GM12875 (cell line): Measurements from ENCODE around the gene BACE2.

ENCODE experiments used
- H3K4me3 ChIP-seq: one replicate; pipeline ENCODE4 v1.5.1; 2011; ENCODE audit warnings: low read depth, low read length, control low read depth
- TF ChIP-seq, protein P1 (sequence below): IDR thresholded peaks from 2 replicates; pipeline ENCODE4 v1.5.1; 2011; ENCODE audit warnings: low read depth, mild to moderate bottlenecking, control low read depth, inconsistent platforms, low read length, moderate library complexity, borderline replicate concordance; ENCODE audit not compliant: insufficient read depth

The BACE2 gene

DNA sequence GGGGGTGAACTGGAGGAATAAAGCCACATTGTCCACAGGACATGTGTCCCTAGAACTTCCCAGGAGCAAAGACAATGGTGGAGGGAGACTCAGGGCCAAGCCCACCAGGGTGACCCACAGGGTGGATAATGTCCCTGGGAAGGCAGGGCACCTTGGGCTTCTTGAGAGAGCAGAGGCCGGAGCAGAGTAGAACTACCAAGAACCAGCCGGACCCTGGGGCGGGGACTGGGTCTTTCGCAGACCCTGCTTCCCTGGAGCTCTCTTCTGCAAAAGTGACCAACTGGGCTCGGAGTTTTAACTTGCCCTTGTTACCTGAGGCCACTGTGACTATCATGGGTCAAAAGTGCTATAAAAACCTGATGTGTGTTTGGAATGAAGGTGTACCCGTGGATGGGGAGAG is 147.8 kb downstream of the BACE2 start:
- H3K4me3 ChIP-seq = no peak overlapping the region
- TF ChIP-seq, protein P1, sequence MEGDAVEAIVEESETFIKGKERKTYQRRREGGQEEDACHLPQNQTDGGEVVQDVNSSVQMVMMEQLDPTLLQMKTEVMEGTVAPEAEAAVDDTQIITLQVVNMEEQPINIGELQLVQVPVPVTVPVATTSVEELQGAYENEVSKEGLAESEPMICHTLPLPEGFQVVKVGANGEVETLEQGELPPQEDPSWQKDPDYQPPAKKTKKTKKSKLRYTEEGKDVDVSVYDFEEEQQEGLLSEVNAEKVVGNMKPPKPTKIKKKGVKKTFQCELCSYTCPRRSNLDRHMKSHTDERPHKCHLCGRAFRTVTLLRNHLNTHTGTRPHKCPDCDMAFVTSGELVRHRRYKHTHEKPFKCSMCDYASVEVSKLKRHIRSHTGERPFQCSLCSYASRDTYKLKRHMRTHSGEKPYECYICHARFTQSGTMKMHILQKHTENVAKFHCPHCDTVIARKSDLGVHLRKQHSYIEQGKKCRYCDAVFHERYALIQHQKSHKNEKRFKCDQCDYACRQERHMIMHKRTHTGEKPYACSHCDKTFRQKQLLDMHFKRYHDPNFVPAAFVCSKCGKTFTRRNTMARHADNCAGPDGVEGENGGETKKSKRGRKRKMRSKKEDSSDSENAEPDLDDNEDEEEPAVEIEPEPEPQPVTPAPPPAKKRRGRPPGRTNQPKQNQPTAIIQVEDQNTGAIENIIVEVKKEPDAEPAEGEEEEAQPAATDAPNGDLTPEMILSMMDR = no peak

DNA sequence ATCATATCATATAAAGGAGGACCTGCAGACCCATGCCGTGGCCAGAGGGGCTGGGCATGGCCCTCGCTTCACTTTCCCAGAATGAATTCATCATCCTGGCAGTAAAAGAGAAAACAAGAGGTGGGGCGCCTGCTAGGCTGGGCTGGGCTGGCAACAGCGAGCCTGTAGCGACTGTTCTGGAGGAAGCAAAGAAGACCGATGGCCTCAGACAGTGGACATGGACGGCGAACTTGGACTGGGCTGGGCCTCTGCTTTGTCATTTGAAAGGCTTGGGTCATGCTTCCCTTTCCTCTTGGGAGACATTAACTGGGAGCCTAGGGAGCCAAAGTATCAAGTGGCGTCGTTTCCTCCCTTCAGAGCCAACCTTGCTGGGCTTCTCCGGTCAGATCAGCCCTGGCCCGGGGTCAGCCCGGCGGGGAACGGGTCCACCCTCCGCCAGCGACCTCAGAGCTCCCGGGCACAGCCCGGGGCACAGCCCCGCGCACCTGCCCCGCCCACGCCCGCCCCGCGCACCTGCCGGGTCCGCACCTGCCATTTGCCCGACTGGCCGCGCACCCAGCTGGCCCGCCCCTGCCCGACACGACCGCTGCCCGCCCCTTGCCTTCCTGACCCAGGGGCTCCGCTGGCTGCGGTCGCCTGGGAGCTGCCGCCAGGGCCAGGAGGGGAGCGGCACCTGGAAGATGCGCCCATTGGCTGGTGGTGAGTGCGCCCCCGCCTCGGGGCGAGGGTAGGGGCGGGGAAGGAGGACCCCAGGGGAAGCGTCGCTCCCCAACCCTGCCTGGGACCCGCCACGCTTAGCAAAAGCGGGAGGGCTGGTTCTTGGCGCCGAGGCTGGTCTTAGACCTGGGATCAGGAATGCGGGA is 148.5 kb downstream of the BACE2 start, which contains the start of gene FAM3B:
FAM3B (plus strand) TSS at position 602 of the 863 bp plus-strand sequence; CDS start at position 681, 79 bp downstream.
- TF ChIP-seq, protein P1 = no peak
- H3K4me3 ChIP-seq = no peak within 1 kb of the TSS

DNA sequence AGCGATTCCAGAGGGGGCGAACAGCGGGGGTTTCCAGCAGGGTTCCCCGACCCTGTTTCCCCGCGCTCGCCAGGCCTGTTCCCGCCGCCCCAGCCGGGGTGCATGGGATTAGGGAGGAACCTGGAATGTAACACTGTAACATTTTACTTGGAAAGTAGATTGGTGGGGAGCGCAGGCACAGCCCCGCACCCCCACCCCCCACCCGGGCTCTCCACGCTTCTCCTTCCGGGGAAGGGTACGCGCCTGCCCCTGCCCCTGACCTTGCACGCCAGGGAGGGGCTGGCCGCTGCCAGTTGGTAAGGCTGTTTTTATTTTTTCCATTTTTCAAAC is 149.1 kb downstream of the BACE2 start:
- TF ChIP-seq, protein P1 = no peak
- no peak overlapping the region for H3K4me3 ChIP-seq

DNA sequence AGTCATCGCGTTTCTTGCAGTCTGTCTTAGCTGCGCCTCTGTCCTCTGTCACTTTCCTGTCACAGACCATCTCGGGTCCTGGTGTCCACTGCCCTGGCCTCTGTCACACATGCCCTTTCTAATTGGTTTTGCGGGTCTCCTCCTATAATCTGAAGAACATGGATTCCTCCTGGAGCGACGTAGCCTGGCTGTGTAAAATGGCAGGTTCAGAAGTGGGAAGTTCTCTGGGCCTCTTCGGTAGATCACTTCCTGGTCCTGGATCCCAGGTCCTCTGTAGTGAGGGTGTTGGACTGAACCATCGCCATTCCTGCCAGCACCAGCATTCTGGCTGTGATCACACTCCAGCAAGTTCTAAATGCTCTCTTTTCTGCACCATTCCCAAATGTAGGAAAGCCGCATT is 149.5 kb downstream of the BACE2 start:
- H3K4me3 ChIP-seq = no peak overlapping the region
- TF ChIP-seq, protein P1 = no peak

DNA sequence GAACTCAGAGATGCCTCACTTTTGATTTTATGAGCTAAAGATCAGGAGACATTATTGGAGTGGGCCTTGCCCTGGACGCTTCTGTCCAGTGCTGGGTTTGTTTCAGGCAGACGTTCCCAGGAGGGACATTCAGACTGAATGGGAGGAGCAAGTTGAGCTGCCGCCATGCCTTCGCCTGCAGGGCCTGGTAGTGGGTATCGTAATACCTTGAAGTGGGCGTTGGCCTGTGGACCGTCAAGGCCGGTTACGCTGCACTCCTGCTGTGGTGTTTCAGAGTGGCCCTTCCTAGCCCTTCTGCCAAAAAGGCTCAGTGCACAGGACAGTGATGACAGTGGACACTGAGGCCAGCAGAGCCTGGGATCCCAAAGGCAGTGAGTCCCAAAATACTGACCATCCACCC is 150.3 kb downstream of the BACE2 start:
- TF ChIP-seq, protein P1 = no peak
- no peak overlapping the region for H3K4me3 ChIP-seq

DNA sequence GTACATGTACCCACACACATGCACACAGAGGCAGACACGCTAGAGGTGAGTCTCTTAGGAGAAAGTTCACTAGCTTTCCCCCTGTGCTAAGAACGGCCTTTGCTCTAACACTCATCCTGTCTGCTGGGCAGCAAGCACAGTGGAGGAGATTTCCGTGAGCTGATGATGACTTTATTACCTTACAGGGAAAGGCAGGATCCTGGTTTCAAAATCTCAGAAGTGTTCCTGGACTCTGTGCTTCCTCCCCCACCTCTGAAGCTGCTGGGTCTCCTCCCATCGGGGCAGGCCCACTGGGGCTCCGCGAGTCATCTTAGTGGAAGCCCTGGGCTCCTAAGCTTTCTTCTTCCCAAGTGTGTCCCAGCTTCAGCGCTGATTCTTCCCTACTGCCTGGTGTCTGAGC is 151.3 kb downstream of the BACE2 start:
- H3K4me3 ChIP-seq = no peak overlapping the region
- TF ChIP-seq, protein P1 = no peak

DNA sequence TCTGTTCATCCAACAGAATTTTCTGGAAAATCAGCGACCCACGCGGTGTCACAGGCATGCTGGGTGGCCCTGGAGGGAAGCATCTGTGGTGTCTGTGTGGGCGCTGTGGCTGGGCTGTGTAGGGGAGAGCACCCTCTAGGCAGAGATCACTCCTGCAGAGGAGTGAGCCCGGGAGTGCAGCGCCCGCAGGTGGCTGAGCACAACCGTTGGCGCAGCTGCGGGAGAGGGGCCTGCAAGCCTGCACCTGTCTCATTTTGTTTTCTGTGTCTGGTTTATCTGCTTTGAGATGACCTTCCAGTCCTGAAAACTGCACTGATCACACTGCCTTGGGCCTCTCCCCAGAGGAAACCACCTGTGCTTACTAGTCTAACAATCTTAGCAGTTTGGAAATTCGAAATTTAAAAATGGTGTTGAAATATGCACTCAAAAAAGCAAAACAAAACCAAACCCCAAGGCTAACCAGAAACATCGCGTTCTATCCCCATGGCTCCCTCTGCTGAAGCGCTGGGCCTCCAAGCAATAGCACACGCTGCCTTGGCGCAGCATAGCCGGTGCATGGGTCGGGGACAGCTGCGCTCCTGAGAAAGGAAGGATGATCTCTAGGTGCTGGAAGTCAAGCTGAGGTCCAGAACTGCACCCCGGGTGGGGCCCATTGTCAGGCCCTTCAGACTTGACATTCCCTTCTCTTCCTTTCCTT is 153.4 kb downstream of the BACE2 start:
- TF ChIP-seq, protein P1 = no peak
- no peak overlapping the region for H3K4me3 ChIP-seq
